H1 (cell line): ENCODE data around the gene TLE5. TPM values are rescaled to one million over a fixed set of nuclear protein-coding genes. Genes with fewer than 3 reads are reported as not detected.

Source experiments
- CTCF ChIA-PET: fragments of 300-600 bp; sonication (Branson Sonifier 250); formaldehyde crosslinking; loops from one replicate; lab custom pipeline; 2021; ENCODE audit not compliant: partially characterized antibody; lab: Charles Lee
- POLR2A ChIA-PET: fragments of 300-600 bp; sonication (Branson Sonifier 250); formaldehyde crosslinking; loops from one replicate; lab custom pipeline; 2021; ENCODE audit warnings: inconsistent platforms; ENCODE audit not compliant: partially characterized antibody; lab: Charles Lee
- DNase-seq, 2 experiments: peaks; one replicate each; pipeline versions ENCODE4 v3.0.0 to v3.0.0-alpha.2; 2010 to 2022; ENCODE audit warnings: low spot score in 2 of 2, low read depth in 1 of 2, mixed read lengths in 1 of 2
- FAIRE-seq: peaks from 2 replicates; lab custom pipeline; 2011; peaks lifted over from hg19 to GRCh38; lab: Jason Lieb, UNC
- H2AFZ ChIP-seq: 2 replicates; pipeline ENCODE4 v1.8.1; 2012; ENCODE audit warnings: low read length, inconsistent platforms
- H2AK5ac ChIP-seq: 2 replicates; pipeline ENCODE4 v1.6.1; 2013; ENCODE audit warnings: low read depth, low read length
- H2BK120ac ChIP-seq: replicated peaks from 2 replicates; pipeline ENCODE3; 2013; ENCODE audit warnings: low read depth, low read length, inconsistent platforms
- H2BK12ac ChIP-seq: 2 replicates; pipeline ENCODE4 v1.6.1; 2013; ENCODE audit warnings: low read depth, low read length
- H2BK15ac ChIP-seq: 2 replicates; pipeline ENCODE4 v1.6.1; 2013; ENCODE audit warnings: low read length
- H2BK20ac ChIP-seq: 2 replicates; pipeline ENCODE4 v1.6.1; 2013; ENCODE audit warnings: low read length
- H2BK5ac ChIP-seq: 2 replicates; pipeline ENCODE4 v1.6.1; 2013; ENCODE audit warnings: low read depth, low read length
- H3K14ac ChIP-seq: 2 replicates; pipeline ENCODE4 v1.6.1; 2013; ENCODE audit warnings: inconsistent platforms; ENCODE audit not compliant: insufficient read length
- H3K18ac ChIP-seq: 2 replicates; pipeline ENCODE4 v1.6.1; 2013; ENCODE audit warnings: low read length; ENCODE audit errors: extremely low read depth
- H3K23ac ChIP-seq: 2 replicates; pipeline ENCODE4 v1.6.1; 2013; ENCODE audit warnings: inconsistent platforms; ENCODE audit not compliant: insufficient read length
- H3K23me2 ChIP-seq: 2 replicates; pipeline ENCODE4 v1.6.1; 2013; ENCODE audit warnings: low read depth, low read length
- H3K27ac ChIP-seq: 2 replicates; pipeline ENCODE4 v1.6.1; 2011; ENCODE audit warnings: low read depth, low read length, inconsistent platforms
- H3K27me3 ChIP-seq, 4 experiments: replicated peaks in 1 of 4; 1 replicate in 1 of 4; 2 replicates in 3 of 4; pipeline versions ENCODE4 v1.6.1 to v1.8.1; 2011 to 2013; ENCODE audit warnings: low read length in 3 of 4, mild to moderate bottlenecking in 3 of 4, inconsistent platforms in 2 of 4, mixed read lengths in 2 of 4, moderate library complexity in 1 of 4; ENCODE audit not compliant: control insufficient read depth in 3 of 4, insufficient read depth in 3 of 4; ENCODE audit errors: extremely low read depth in 1 of 4
- H3K36me3 ChIP-seq, 4 experiments: 2 replicates each; pipeline versions ENCODE4 v1.6.1 to v1.8.1; 2011 to 2013; ENCODE audit warnings: mild to moderate bottlenecking in 4 of 4, low read length in 3 of 4, moderate library complexity in 2 of 4, control low read depth in 1 of 4, inconsistent platforms in 1 of 4; ENCODE audit not compliant: insufficient read depth in 4 of 4, control insufficient read depth in 2 of 4
- H3K4ac ChIP-seq: replicated peaks from 2 replicates; pipeline ENCODE3; 2013; ENCODE audit warnings: low read length, low read depth, mixed read lengths, inconsistent platforms; ENCODE audit not compliant: insufficient read length
- H3K4me1 ChIP-seq, 4 experiments: replicated peaks in 1 of 4; 1 replicate in 1 of 4; 2 replicates in 3 of 4; pipeline versions ENCODE4 v1.6.1 to v1.8.1; 2011 to 2013; ENCODE audit warnings: low read length in 3 of 4, inconsistent platforms in 2 of 4, mixed read lengths in 1 of 4; ENCODE audit not compliant: insufficient read depth in 4 of 4, control insufficient read depth in 3 of 4
- H3K4me2 ChIP-seq, 2 experiments: 2 replicates each; pipeline versions ENCODE4 v1.6.1 to v1.8.1; 2011 to 2013; ENCODE audit warnings: low read depth in 2 of 2, low read length in 2 of 2, control low read depth in 1 of 2, inconsistent platforms in 1 of 2, mild to moderate bottlenecking in 1 of 2; ENCODE audit not compliant: insufficient read depth in 1 of 2
- H3K4me3 ChIP-seq, 4 experiments: fragments of 200-600, 300-600 bp in 1 of 4; sonication (generic), shearing (Covaris generic), sonication (Bioruptor Twin) in 1 of 4; 2 replicates each; pipeline versions ENCODE4 v1.5.1 to v1.8.1; 2011 to 2016; ENCODE audit warnings: low read length in 4 of 4, low read depth in 3 of 4, control low read depth in 2 of 4, inconsistent platforms in 2 of 4, mild to moderate bottlenecking in 2 of 4, mixed read lengths in 1 of 4, moderate library complexity in 1 of 4; ENCODE audit not compliant: insufficient read depth in 2 of 4; ENCODE audit errors: extremely low read depth in 1 of 4
- H3K56ac ChIP-seq: replicated peaks from 2 replicates; pipeline ENCODE3; 2013; ENCODE audit warnings: low read depth, mild to moderate bottlenecking, mixed read lengths, low read length, inconsistent platforms; ENCODE audit not compliant: insufficient read length
- H3K79me1 ChIP-seq: 2 replicates; pipeline ENCODE4 v1.6.1; 2013; ENCODE audit warnings: low read depth, low read length, control low read depth
- H3K79me2 ChIP-seq, 2 experiments: 2 replicates each; pipeline versions ENCODE4 v1.6.1 to v1.8.1; 2012 to 2013; ENCODE audit warnings: low read length in 2 of 2, mild to moderate bottlenecking in 2 of 2, inconsistent platforms in 1 of 2; ENCODE audit not compliant: insufficient read depth in 2 of 2, control insufficient read depth in 1 of 2
- H3K9ac ChIP-seq, 4 experiments: replicated peaks in 1 of 4; 1 replicate in 1 of 4; 2 replicates in 3 of 4; pipeline versions ENCODE4 v1.6.1 to v1.8.1; 2011 to 2013; ENCODE audit warnings: low read depth in 3 of 4, low read length in 3 of 4, control low read depth in 2 of 4, mild to moderate bottlenecking in 2 of 4, moderate library complexity in 2 of 4, inconsistent platforms in 1 of 4; ENCODE audit errors: extremely low read depth in 1 of 4
- H3K9me3 ChIP-seq, 2 experiments: 2 replicates each; pipeline versions ENCODE4 v1.6.1 to v1.8.1; 2012 to 2013; ENCODE audit warnings: mild to moderate bottlenecking in 2 of 2, moderate library complexity in 2 of 2, control low read depth in 1 of 2, inconsistent platforms in 1 of 2, low read depth in 1 of 2, low read length in 1 of 2, mixed read lengths in 1 of 2; ENCODE audit not compliant: insufficient read depth in 2 of 2
- H4K20me1 ChIP-seq, 2 experiments: replicated peaks in 1 of 2; 2 replicates each; pipeline versions ENCODE3 to v1.8.1; 2011 to 2013; ENCODE audit warnings: inconsistent platforms in 2 of 2, low read length in 2 of 2, mild to moderate bottlenecking in 1 of 2; ENCODE audit not compliant: insufficient read depth in 2 of 2, control insufficient read depth in 1 of 2
- H4K5ac ChIP-seq: 2 replicates; pipeline ENCODE4 v1.6.1; 2013; ENCODE audit warnings: low read length, low read depth, mixed read lengths, inconsistent platforms; ENCODE audit not compliant: insufficient read length
- H4K8ac ChIP-seq: 2 replicates; pipeline ENCODE4 v1.8.0; 2013; ENCODE audit warnings: mild to moderate bottlenecking, moderate library complexity, low read length, inconsistent platforms; ENCODE audit not compliant: insufficient read depth; ENCODE audit errors: extremely low read depth
- H4K91ac ChIP-seq: replicated peaks from 2 replicates; pipeline ENCODE3; 2013; ENCODE audit warnings: low read length, mixed read lengths, inconsistent platforms; ENCODE audit not compliant: insufficient read length
- BRCA1 ChIP-seq: IDR thresholded peaks from 2 replicates; pipeline ENCODE4 v1.6.1; 2012; ENCODE audit warnings: low read depth, low read length, improper control_type of control experiment
- CEBPB ChIP-seq: IDR thresholded peaks from 2 replicates; pipeline ENCODE4 v1.6.1; 2012; ENCODE audit warnings: low read depth, low read length
- EZH2 ChIP-seq: fragments of 200-600 bp; sonication (generic); IDR thresholded peaks from 2 replicates; pipeline ENCODE4 v1.7.1; 2012; ENCODE audit warnings: low read depth, mild to moderate bottlenecking, moderate library complexity, low read length, inconsistent platforms; ENCODE audit not compliant: severe bottlenecking
- JUND ChIP-seq: IDR thresholded peaks from 2 replicates; pipeline ENCODE4 v1.6.1; 2011; ENCODE audit warnings: mild to moderate bottlenecking, improper control_type of control experiment, low read length
- KDM4A ChIP-seq: IDR thresholded peaks from one replicate; pipeline ENCODE4 v1.7.1; 2012; ENCODE audit warnings: low read depth, mild to moderate bottlenecking, moderate library complexity, low read length, inconsistent platforms; ENCODE audit not compliant: severe bottlenecking
- PHF8 ChIP-seq: fragments of 200-600 bp; sonication (generic); conservative IDR thresholded peaks from 2 replicates; pipeline ENCODE4 v1.7.1; 2012; ENCODE audit warnings: low read depth, mild to moderate bottlenecking, inconsistent platforms, low read length, moderate library complexity
- RAD21 ChIP-seq, 2 experiments: IDR thresholded peaks in 1 of 2; conservative IDR thresholded peaks in 1 of 2; 2 replicates each; pipeline ENCODE4 v1.6.1; 2011; ENCODE audit warnings: low read depth in 2 of 2, low read length in 2 of 2, improper control_type of control experiment in 1 of 2, inconsistent platforms in 1 of 2, mild to moderate bottlenecking in 1 of 2, moderate library complexity in 1 of 2
- RBBP5 ChIP-seq: IDR thresholded peaks from 2 replicates; pipeline ENCODE4 v1.7.1; 2012; ENCODE audit warnings: low read depth, mild to moderate bottlenecking, inconsistent platforms, low read length, moderate library complexity, borderline replicate concordance
- RFX5 ChIP-seq: IDR thresholded peaks from 2 replicates; pipeline ENCODE4 v1.6.1; 2011; ENCODE audit warnings: low read depth, low read length, improper control_type of control experiment, borderline replicate concordance
- RXRA ChIP-seq: IDR thresholded peaks from 2 replicates; pipeline ENCODE4 v1.6.1; 2011; ENCODE audit warnings: low read depth, mild to moderate bottlenecking, low read length, moderate library complexity; ENCODE audit not compliant: insufficient read depth
- SP4 ChIP-seq: IDR thresholded peaks from 2 replicates; pipeline ENCODE4 v1.6.1; 2012; ENCODE audit warnings: low read length, inconsistent platforms
- WGBS, 2 experiments: shearing (Covaris generic) in 1 of 2; methylation state at CpG; one replicate each; pipeline versions ENCODE4 v1.1.6 to v1.1.7; 2013 to 2015; ENCODE audit warnings: low lambda C conversion rate in 2 of 2, mixed read lengths in 2 of 2, inconsistent platforms in 1 of 2, low coverage in 1 of 2, missing lambda C conversion rate in 1 of 2; ENCODE audit not compliant: insufficient replicate concordance in 2 of 2, insufficient coverage in 1 of 2, insufficient read length in 1 of 2; ENCODE audit errors: extremely low coverage in 1 of 2, missing lambda C conversion rate in 1 of 2; 5-methylcytosine and 5-hydroxymethylcytosine counted together
- polyA plus RNA-seq, 7 experiments: library from polyadenylated mRNA; depleted of rRNA in 3 of 7; stranded (reverse) in 5 of 7; unstranded in 2 of 7; fragments of >200 nt in 5 of 7; fragments of 200-250 nt in 2 of 7; gene quantifications; 1 replicate in 5 of 7; 2 replicates in 1 of 7; 4 replicates in 1 of 7; pipeline versions ENCODE4 v1.2.1 to v1.2.3, GENCODE V29; 2011 to 2013; ENCODE audit warnings: missing spikeins in 2 of 7, mixed read lengths in 2 of 7
- total RNA-seq: library from RNA; stranded (reverse); fragmentation: NEBNext Ultra II Directional; extraction: Animal tissue kit (Norgen Biotek cat#: 25700); gene quantifications from 2 replicates; pipeline ENCODE4 v1.2.1, GENCODE V29; 2021

The TLE5 gene
- total and polyA plus RNA-seq, 2 of the 8 experiments (the other 6 are each of a cell fraction or from before 2014, with no cell fraction given): 187 to 285 TPM

DNA sequence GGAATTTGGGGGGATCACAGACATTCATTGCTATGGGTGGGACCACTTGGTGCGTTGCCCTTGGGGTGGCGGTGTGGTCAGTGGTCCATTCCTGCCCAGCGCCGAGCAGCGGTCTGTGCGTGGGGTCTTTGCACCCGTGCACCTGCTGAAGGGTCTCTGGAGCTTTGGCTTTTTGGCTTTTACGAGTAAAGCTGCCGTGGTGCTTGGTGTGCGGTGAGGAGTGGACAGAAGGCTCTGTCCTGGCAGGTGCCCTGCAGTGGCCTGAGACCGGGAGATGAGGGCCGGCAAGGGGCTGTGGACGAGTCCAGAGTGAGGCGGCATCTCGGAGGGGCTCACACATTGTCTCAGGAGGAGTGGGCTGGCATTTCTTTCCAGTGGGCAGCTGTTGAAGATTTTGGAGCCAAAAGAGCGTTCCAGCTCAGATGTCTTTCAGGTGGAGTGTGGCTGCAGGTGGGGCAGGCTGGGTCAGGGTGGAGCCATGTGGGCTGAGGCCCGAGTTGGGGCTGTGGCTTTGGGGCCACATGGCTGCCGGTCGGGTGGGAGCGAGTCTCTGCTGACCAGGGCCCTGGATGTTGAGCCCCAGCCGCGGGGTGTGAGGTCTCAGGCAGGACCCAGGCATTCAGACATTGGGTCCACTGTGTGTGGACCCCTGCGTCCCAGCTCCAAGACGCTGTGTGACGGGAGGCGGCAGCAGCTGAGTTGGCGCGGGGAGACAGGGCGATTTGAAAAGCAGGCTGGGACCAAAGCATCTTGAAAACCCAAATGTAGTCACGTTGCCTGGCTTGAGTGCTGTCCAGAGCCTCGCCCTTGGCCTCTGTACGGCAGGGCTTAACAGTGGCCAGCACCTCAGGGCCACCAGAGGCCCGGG is 43.6 kb upstream of the TLE5 start:
- WGBS, 2 experiments: 91% methylated on average over 31 of the region's 33 CpGs; no CpG with 5 or more reads in 1 of the 2 experiments
- POLR2A ChIA-PET: interaction anchor here (1.2 kb wide), 1 partner anchor 8 kb away, joined by 3 read pairs; no protein-coding TSS in a partner anchor
- peaks cover 7 to 25% of the 10 kb centered on the region in 2 experiments for H4K20me1 ChIP-seq
- no peak overlapping the region for H2AK5ac ChIP-seq
- no peaks in the 10 kb centered on the region for H3K36me3 ChIP-seq
- no peak overlapping the region for H3K56ac ChIP-seq
- H2BK20ac ChIP-seq: no peak overlapping the region
- peaks cover 8% of the 10 kb centered on the region; the same call in 1 of the 2 replicates for H3K79me1 ChIP-seq
- H2BK12ac ChIP-seq: no peak overlapping the region
- H3K18ac ChIP-seq: no peak overlapping the region
- H4K8ac ChIP-seq: no peak overlapping the region
- no peak overlapping the region for H3K14ac ChIP-seq
- no peak overlapping the region for H3K4me2 ChIP-seq
- H3K79me2 ChIP-seq: peaks cover 0 to 59% of the 10 kb centered on the region in 2 experiments; a peak in 3 of 4 replicates
- H3K23me2 ChIP-seq: no peaks in the 10 kb centered on the region
- no peaks in the 10 kb centered on the region for H3K9me3 ChIP-seq
- no peak overlapping the region for H2BK15ac ChIP-seq
- H3K27ac ChIP-seq: no peak overlapping the region
- H2AFZ ChIP-seq: no peak overlapping the region
- H3K4ac ChIP-seq: peak overlapping the region; percentile 53
- no peak overlapping the region for H3K23ac ChIP-seq
- CTCF ChIA-PET: interaction anchor here (0.7 to 20.0 kb wide), 15 partner anchors 9 to 457 kb away, joined by 3 to 339 read pairs (median 5); no protein-coding TSS in a partner anchor
- H3K27me3 ChIP-seq: no peaks in the 10 kb centered on the region
- no peak overlapping the region for H4K91ac ChIP-seq
- no peak for FAIRE-seq
- H2BK5ac ChIP-seq: no peak overlapping the region
- H3K9ac ChIP-seq: no peak overlapping the region
- H3K4me1 ChIP-seq: peaks cover 0 to 4% (median 2%) of the 10 kb centered on the region in 4 experiments; a peak in 5 of 7 replicates
- H4K5ac ChIP-seq: no peak overlapping the region
- no peak overlapping the region for H3K4me3 ChIP-seq
- no peak for DNase-seq
- H2BK120ac ChIP-seq: no peak overlapping the region
- TF ChIP-seq RAD21 (IDR thresholded peaks at IDR 0.05 in 1 of 2, conservative IDR thresholded peaks at IDR 0.05 in 1 of 2; ENCODE audit: low read depth in 2 of 2, low read length in 2 of 2) (no peak), RFX5 (no peak), KDM4A (no peak), SP4 (no peak), JUND (no peak), EZH2 (no peak), PHF8 (no peak), CEBPB (no peak), BRCA1 (no peak), RBBP5 (no peak), RXRA (no peak)
